Fibroblast of skin of left biceps (primary cell): ENCODE results near the gene VWA5B2.
"Not testable (repeated sequence)": the region's sequence is repeated elsewhere in the genome, so short reads cannot be mapped to it uniquely, and the experiment has no call there.

Experiments used
- DNase-seq, 2 experiments: peaks; one replicate each; pipeline ENCODE4 v3.0.0-alpha.2; 2013; ENCODE audit warnings: low read depth in 2 of 2

Gene VWA5B2

DNA sequence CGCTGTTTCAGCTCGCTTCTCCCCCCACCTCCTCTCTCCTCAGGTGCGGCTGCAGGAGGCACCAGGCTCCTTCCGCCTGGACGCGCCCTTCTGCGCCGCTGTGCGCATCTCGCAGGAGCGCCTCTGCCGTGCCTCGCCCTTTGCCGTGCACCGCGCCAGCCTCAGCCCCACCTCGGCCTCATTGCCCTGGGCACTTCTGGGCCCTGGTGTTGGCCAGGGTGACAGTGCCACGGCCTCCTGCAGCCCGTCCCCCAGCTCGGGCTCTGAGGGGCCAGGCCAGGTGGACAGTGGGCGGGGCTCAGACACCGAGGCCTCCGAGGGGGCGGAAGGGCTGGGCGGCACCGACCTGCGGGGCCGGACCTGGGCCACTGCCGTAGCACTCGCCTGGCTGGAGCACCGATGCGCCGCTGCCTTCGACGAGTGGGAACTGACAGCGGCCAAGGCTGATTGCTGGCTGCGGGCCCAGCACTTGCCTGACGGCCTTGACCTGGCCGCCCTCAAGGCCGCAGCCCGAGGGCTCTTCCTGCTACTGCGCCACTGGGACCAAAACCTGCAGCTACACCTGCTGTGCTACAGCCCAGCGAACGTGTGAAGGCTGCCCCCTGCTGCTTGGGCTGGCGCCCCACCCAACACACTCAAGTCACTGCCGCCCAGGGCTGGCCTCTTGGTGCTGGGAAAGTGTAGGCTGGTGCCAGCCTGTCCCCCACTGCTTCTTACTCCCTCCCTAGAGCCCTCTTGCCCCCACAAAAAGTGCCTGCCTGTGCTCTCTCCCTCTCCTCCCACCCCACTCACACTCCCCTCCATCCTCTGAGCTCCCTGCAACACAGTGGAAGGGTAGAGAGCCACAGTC is 12.3 kb downstream of the VWA5B2 start:
- DNase-seq = no peak

DNA sequence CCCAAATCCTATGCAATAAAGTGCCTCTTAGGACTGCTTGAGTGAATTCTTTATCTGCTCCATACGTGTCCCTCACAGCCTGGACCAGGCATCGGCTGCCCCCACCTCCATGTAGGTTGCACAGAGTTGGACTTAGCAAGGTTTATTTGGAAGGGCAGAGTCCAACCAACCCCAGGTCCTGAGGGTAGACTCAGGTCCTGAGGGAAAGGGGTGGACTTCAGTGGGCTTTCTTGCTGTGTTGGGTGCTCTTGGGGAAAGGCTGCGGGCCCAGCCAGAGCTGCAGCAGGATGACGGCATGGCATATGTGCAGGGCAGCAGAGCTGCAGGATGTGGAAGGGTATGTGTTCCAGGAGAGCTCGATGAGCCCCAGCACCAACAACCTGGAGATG is 12.9 kb downstream of the VWA5B2 start:
- DNase-seq = no peak

DNA sequence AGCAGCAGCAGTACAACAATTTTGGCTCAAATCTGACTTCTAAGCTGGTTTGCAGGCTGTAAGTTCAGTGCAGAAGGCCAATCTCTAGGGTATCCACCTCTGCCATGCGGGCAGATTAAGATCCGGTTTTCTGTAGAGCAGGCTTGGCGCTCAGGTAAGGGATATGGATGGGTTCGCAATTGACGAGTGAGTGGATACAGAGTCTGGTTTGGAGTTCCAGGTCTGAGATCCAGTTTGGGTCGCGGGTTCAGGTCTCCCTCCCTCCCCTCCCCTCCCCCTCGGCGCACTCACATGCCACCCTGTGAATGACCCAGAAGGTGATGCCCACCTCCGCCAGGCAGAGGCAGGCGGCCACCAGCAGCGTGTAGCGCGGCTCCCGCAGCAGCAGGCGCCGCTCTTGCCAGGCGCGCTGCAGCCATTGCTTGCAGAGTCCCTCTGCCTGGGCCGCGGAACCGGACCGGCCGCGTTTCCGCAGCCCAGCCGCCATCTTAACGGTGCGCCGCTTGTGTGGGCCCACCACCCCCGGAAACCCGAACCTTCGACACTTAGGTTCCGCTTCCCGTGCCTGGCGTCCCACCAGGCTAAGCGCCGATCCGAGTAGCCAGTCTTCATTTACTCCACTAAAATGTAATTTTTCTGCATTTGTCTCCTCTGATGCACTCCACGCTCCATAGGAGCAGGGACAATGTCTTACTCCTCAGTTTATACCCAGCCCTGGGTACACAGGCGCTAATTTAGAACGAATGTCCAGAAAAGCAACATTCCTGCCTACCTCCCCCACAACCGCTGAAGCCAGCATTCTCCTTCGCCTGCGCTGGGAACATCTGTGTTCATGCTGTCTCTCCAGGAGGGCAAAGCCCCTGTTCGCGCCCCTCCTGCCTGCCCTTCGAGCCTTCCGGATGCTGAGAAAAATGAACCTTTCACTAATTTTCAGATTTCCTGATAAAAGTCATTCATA is 19.3 kb downstream of the VWA5B2 start, which contains the start of gene ALG3:
Gene ALG3 (minus strand): TSS at position 509 of the 958 bp plus-strand sequence. CDS start 22 bp downstream, at position 487.
- peak; percentile 64 for DNase-seq

DNA sequence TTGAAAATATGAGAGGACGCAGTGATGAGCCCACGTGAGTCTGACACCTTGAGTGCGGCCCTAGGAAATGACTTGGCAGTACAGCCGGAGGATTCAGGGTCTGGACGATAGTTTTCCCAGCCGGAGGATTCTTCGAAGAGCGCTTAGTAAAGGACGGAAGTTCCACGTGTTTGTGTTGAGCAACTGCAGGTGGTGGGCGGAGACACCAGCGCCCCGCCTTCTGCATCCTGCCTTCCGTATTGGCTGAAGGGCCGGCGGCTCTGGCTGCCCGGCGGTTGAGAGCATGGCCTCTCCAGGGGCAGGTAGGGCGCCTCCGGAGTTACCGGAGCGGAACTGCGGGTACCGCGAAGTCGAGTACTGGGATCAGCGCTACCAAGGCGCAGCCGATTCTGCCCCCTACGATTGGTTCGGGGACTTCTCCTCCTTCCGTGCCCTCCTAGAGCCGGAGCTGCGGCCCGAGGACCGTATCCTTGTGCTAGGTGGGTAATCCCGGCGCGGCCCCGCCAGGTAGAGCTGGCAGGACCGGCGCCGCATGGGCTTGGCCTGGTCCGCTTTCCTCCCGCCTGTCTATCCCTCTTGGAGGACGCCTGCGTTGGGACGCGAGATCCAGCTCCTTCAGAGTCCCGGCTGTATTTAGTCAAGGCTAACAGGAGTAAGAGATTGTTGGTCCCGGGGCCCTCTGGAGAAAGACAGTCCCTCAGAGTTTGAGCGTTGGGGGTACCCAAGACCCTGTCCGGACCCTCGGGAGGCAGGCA is 20.2 kb downstream of the VWA5B2 start, which contains the start of gene EEF1AKMT4:
Gene EEF1AKMT4 (plus strand): TSS at position 261 of the 755 bp plus-strand sequence. CDS start 23 bp downstream, at position 284.
- DNase-seq = peak; percentile 93 to 94

DNA sequence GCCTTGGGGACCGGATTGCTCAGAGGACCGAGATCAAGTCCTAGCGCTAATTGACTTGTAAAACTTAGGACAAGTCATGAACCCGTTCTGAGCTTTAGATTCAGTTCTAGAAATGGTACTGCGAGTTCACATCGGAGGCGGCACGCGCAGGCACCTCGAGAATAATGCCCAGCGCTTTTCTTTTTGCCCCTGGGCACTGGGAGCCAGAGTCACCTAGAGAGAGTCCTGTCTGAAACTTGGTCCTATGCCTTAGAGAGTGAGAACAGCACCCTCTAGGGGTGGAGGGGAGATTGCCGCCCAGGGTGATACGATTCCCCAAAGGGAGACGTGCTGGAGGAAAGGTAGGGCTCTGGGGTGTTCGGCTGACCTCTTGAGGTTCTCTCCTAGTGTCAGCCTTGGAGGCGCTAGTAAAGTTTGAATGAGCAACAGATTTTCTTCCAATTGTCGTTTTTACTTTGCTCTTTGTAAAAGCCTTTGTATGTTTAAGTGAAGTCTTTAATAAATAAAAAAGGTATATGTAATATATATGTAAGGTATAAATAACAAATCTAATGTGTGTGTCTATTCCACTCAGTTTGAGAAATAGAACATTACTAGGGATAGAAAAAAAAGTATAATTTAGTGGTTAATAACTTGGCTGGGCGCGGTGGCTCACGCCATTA is 20.9 kb downstream of the VWA5B2 start:
- DNase-seq = peak; percentile 56 to 61

DNA sequence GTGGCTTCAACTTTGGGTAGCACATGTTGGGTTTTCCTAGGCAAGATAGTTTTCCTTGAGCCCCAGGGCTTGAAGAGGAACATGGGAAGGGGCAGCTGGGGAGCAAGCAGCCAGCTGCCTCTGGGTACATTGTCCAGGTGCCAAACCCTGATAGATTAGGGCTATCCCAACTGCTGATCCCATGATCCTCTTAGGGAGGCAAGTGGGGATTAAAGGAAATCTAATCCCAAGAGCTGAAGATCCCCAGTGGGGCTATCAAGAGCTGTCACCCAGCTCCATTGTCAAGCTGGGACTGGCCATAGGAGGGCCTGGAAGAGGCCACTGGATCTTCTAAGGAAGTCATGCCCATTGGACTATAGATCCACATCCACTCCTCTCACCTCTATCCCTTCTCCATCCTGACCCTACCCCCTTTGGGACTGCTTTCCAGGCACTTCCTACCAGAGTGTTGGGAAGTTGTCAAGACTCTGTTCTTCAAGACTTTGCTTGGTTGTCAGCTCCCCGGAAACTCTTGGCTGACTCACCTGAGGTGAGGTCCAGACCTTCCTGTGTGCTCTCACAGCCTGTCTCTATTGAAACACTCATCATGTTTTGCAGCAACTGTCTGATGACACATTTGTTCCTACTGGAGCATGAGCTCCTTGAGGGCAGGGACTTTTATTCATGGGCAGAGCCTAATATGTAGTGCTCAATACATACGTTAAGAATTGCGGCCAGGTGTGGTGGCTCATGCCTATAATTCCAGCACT is 26.1 kb downstream of the VWA5B2 start:
- DNase-seq = no peak

DNA sequence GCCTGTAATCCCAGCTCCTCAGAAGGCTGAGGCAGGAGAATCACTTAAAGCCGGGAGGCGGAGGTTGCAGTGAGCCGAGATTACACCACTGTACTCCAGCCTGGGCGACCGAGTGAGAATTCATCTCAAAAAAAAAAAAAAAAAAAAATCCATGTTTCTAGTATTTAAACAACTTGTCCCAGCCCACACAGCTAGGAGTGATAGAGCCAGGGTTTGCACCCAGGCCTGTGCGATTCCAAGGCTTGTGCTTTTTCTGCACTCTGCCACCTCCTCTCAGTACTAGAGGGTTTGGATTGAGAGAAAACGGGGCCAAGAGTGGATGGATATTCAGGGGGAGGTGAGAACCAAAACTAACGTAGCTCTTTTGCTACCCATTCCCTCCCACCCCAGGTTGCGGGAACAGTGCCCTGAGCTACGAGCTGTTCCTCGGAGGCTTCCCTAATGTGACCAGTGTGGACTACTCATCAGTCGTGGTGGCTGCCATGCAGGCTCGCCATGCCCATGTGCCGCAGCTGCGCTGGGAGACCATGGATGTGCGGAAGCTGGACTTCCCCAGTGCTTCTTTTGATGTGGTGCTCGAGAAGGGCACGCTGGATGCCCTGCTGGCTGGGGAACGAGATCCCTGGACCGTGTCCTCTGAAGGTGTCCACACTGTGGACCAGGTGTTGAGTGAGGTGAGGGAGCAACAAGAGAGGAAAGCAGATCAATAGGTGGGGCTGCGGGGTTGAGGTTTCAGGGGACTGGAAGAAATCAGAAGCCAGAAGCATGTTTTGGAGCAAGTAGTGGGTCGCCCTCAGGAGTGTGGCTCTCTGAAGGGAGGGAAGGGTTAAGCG is 27.9 kb downstream of the VWA5B2 start:
- DNase-seq = no peak

DNA sequence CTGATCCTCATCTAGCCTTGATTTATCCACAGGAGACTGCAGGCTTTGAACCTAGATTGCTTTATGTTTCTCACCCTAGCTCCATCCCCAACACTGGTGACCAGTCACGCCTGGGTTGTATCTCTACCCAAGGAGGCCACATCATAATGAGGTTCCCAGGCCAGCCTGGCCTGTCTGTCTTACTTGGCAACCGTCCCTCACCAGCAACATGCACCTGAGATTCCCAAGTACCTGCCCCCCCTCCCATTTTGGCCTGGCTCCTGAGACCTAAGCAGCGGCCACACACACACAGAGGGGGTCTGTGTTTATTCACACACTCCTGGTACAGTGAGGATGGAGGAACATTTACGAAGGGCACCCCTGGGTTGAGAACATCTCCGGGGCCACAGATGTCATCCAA is 29.5 kb downstream of the VWA5B2 start:
- no peak for DNase-seq

DNA sequence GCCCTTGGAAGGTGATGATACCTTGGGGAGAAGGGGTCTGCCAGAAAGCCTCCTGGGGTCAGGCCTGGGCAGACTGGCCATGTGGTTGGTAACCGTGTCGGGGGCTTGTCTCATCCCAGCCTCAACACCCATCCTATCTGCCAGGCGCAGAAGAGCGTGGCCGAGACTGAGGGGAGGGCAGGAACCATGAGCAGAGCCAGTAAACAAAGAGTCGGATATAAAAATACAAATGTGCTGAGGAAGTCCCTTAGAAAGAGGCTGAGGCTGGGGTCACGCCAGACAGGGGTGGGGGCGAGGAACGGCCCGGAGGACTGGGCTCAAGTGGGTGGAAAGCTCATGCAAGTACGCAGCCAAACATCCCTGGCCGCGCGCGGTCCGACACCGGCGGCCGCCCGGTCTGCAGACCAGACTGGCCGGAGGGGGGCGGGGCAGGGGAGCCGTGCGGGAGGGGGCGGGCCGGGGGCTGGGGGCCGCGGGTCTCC is 30.1 kb downstream of the VWA5B2 start:
- DNase-seq = no peak

DNA sequence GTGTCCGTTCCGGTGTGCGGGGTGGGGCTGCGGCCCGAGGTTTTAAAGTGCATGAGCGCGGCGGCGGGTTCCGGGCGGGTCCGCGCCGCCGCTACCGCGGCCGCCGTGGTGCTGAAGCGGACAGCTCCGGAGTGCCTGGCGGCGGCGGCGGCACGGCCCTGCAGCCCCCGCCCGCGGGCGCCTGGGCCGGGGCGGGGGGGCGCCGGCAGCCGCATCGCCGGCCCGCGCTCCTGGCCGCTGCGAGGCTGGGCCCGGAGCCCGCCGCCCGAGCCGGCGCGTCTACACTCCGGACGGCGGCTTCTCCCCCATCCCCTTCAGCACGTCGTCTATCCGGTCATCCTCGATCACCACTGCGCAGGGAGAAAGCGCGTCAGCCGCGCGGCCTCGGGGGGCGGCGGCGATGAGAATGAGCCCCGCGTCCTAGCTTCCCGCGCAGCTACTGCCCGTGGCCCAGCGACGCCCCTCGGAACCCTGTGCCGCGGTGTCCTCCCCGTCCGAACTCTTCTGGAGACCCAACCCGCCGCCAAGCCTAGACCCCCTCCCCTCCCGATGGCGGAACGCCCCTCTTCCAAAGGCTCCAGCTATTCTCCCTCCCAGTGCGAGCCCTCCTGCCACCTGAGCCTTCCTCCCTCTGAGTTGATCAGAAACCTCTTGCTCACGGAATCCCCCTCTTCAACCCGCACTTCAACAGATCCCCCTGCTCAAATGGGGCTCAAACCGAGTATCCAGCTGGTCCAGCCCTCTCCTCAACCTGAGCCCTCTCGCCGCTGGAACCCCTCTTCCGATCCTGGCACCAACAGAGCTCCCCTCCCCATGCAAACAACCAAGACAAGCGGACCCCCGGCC is 30.7 kb downstream of the VWA5B2 start:
- no peak for DNase-seq

DNA sequence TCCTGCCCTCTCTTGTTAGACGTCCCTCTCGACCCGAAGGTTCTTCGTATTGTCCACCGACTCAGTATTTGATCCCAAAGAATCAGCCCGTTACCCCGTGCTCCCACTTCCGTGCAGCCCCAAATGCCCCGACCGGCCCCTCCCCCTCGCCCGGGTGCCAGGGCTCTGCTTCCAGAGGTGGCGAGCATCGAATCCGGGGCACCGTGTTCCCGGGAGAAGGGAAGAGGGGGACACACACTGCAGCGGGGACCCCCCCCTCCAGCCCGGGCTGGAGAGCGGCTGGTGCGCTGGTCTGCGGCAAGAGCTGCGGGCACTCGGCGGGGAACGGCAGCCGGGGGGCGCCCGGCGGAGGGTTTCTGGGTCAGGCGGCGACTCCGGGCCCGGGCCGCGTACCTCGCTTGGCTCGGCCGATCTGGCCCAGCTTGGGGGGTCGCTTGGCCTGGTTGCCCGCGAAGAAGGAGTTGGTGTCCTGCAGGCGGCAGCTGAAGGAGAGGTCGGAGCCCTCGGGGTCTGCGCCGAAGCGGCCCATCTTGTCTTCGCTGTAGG is 31.4 kb downstream of the VWA5B2 start:
- no peak for DNase-seq

DNA sequence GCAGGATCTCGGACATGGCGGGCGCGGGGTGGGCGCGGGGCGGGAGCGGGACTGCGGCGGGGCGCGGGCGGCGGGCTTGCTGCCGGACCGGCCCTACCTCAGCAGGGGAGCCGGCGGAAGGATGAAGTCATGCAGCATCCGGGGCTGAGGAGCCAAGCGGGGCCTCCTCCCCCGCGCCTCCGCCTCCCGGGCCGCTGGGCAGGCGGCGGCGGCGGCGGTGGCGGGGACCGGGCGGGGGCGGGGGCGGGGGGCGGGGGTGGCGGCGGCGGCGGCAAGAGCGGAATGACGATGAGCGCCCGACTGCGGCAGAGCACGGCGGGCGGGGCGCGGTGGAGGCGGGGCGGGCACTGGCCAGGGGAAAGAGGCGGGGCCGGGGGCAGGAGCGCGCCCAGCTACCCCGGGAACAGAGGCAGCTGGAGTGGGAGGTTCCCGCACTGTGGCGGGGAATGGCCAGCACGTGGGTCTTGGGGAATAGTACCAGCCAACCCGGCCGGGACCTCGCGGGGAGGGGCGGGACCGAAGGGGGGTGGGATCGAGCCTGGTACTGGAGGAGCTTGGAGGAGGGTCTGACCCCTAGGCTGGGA is 32.0 kb downstream of the VWA5B2 start, which contains the start of gene CAMK2N2:
Gene CAMK2N2 (minus strand): TSS at position 284 of the 584 bp plus-strand sequence. CDS start 268 bp downstream, at position 16.
- no peak for DNase-seq

DNA sequence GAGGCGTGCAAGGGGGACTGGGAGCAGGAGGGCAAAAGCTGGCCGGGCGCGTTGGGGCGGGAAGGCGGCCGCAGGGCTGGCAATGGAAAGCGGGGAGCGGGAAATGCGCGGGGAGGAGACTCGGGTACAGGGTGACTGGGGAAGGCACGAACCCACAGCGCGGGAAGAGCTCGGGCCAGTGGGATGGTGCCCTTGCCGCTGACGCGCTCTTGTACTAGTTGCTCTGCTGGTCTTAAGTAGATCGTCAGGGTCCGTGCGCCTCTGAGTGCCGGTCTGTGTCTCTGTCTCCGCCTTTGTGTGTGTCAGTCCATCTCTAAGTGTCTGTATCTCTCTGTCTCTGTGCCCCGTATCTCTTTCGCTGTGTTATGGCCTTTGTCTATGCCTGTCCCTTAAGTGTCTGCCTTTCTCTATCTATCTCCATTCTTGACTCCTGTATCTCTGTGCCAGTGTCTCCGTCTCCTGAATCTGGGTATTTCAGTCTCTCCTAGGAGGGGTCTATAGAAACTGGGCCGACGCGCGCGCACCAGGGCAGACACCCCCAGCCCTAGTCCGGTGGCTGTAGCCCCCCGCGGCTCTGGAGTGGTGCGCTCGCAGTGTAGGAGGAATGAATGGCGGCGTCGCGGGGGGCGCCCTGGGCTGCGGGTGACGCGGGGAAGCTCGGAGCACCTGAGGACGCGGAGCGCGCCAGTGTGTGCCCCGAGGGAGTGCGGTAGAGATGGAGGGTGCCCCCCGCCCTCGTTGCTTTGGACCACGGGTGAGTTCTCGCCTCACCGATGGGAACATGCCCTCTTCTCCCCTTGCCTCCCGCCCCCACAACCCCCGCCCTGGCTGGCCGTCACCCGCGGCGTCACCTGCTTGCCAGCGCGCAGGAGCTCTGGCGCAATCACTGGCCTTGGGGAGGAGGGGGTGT is 32.7 kb downstream of the VWA5B2 start:
- no peak for DNase-seq

DNA sequence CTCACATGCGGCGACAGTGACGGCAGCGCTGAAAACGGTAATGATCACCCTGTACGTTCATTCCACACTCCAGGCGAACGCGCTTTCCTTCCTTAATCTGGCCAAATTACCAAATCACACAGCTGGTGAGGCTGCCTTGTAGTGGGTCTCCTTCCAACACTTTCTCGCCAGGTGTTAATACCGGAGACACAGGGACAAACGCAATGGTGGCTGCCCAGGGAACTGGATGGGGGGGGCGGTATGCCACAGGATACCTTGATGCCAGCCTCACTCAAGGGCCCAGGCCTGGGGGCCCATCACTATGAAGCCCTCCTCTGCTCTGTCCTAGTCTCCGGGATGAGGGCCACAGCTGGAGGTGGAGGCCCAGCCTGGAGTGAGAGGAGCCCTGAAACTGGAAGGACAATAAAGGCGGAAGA is 33.4 kb downstream of the VWA5B2 start:
- DNase-seq = no peak

DNA sequence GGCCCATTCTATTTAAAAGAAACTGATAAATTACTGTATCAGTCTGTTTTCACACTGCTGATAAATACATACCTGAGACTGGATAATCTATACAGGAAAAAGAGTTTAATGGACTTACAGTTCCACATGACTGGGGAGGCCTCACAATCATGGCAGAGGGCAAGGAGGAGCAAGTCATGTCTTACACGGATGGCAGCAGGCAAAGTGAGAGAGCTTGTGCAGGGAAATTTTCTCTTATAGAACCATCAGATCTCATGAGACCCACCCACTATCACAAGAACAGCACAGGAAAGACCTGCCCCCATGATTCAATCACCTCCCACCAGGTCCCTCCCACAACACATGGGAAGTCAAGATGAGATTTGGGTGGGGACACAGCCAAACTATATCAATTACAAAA is 37.9 kb downstream of the VWA5B2 start:
- not testable (repeated sequence) for DNase-seq

DNA sequence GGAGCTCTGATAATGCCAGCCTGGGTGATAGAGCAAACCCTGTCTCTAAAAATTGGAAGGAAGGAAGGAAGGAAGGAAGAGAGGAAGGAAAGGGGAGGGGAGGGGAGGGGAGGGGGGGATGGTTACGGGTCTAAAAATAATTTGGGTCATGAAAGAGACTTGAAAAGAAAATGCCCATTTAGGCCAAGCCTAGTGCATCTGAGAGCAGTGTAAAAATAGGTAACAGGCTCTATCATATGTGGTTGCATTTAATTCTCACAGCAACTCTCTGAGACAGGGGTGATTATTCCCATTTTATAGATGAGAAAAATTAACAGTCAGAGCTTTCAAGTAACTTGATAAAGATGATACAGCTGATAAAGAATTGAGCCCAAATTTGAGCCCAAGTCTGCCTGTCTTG is 42.9 kb downstream of the VWA5B2 start:
- no peak for DNase-seq

DNA sequence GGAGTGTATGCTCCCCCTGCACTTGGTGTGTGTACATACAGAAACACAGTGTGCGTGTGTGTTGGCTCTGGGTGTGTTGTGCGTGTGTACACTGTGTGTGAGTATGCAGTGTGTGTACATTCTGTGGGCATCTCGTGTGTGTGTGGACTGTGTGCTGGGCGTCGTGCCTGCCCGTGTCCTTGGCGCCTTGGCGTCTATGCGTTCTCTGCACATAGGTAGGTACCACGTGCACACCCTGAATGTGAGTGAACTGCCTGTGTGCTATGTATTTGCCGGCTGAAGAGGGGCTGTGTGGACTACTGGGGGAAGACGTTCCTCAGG is 46.0 kb downstream of the VWA5B2 start:
- DNase-seq = no peak
